Measurements from ENCODE around the gene CALR3. TPM values are rescaled to one million over a fixed set of nuclear protein-coding genes. Genes with fewer than 3 reads are reported as not detected.

Gene CALR3
- total RNA-seq, 1 experiment from 2014 or later: not detected

DNA sequence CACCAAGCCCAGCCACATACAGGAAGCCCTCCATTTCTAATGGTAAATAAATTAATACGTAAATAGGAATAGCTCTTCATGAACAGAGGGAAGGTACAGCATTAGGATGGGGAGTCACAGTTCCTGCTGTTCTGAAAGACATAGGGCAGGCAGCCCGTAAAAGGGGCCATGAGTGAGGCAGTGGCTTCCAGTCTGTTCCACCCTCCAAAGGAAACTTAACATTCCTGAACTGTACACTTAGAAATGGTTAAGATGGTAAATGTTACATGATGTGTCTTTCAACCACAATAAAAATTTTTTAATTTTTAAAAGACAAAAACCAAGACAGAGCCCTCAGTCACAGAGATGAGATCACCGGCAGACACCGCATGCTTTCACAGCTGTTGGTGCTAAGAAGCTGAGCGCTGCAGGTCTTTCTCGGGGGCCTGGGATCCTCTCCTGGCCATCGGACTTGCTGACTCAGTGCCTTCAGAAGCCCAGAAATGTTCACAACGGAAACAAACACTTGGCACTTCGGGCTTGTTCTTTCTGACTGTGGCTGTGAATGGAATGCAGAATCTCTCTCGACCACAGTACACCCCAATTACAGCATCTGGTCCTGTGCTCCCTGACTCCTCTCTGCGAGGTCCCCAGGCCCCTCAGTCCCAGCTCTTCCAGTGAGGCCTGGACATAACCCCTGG is 60.6 kb downstream of the CALR3 start:
- peak; percentile 99 for DNase-seq (ENCODE audit: low read depth)

DNA sequence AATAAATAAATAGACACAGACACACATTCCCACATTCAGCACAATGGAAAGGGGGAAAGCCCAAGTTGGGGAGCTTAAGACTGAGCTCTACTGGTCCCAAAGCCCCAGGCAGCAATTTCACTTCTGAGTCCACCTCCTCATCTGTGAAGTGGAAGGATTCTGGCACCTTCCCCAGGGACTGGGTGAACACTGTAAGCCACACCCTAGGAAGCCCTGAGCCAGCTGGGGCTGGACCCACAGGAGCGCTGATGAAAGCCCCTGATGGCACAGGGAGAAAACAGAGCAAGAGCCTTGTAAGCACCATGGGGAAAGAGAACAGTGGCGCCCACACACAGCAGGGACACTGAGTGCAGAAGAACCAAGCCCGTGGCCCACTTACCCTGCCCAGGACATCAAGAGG is 62.0 kb downstream of the CALR3 start:
- no peak for DNase-seq (ENCODE audit: low read depth)

DNA sequence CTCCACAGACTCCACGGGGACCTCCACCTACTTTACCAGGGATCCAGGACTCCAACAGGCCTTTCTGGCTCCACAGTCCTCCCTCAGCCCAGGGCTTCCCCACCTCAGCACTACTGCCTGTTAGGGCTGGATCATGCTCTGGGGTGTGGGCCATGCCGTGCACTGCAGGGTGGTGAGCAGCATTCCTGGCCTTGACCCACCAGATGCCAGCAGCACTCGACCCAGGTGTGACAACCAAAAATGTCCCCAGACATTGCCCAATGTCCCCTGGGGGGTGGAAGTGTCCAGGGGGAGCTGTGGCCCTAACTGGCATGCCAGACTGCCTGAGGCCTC is 66.2 kb downstream of the CALR3 start:
- no peak for DNase-seq (ENCODE audit: low read depth)

DNA sequence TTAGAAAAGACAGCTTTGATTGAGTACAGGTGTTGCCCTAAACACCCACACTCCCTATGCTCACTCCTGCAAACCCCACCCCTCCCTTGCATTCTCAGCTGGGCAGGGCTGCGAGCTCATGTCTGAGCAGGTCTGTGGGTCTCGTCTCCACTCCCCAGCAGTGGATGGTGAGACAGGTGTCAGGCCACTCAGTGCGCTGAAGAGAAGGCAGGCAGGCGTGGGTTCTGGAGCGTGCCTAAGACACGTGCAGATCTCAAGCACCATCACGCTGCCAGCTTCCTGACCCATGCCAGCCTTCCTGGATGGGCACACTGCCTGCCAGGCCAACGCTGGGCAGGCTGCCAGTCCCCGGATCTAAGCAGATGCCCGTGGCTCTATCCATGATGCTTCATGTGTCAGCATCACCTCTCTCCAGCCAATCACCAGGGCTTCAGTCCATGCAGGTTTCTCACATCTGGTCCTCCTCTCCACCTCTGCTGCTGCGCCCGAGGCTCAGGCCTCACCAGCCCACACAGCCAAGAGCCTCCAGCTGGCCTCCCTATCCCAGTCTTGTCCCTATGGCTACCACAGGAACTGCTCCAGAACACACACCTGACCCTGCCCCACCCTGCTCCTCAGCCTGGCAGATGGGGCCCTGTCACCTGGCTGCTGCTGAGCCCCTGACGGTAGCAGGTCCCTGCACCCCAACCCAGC is 66.8 kb downstream of the CALR3 start:
- no peak for DNase-seq (ENCODE audit: low read depth)

Other genes starting within 250 kb of the CALR3 start
- gene KLF2, start 171.3 kb downstream of the CALR3 start, total RNA-seq (2014; rRNA removed): 2.8 and 5.2 TPM in 2 replicates
- gene EPS15L1, start 24.2 kb downstream of the CALR3 start, total RNA-seq (2014; rRNA removed): 9.3 and 10.8 TPM in 2 replicates
- gene C19orf44, start 227 bp upstream of the CALR3 start, total RNA-seq (2014; rRNA removed): 2.4 and 3.8 TPM in 2 replicates
- gene CHERP, start 46.3 kb upstream of the CALR3 start, total RNA-seq (2014; rRNA removed): 5.8 and 6.5 TPM in 2 replicates
- gene SLC35E1, start 76.2 kb upstream of the CALR3 start, total RNA-seq (2014; rRNA removed): 33.2 and 34.3 TPM in 2 replicates
- gene MED26, start 132.0 kb upstream of the CALR3 start, total RNA-seq (2014; rRNA removed): 7.4 and 8.9 TPM in 2 replicates
- gene SMIM7, start 164.0 kb upstream of the CALR3 start, total RNA-seq (2014; rRNA removed): 97.1 and 97.3 TPM in 2 replicates
- gene TMEM38A, start 165.0 kb upstream of the CALR3 start, total RNA-seq (2014; rRNA removed): 2.9 and 3.2 TPM in 2 replicates
- not detected in 2 replicates for gene NWD1, start 223.7 kb upstream of the CALR3 start, total RNA-seq (2014; rRNA removed)

Measured in LHCN-M2 (cell line).